GM10248 (cell line): Measurements from ENCODE around the gene RPL31.

Experiments used
- CTCF ChIA-PET: fragments of 300-600 bp; sonication (Branson Sonifier 250); formaldehyde crosslinking; extraction: SDS; loops from one replicate; lab custom pipeline; 2021; ENCODE audit warnings: antibody characterized with exemption; lab: Yijun Ruan, JAX
- POLR2A ChIA-PET: fragments of 350-650 bp; sonication (Branson Sonifier 250); formaldehyde crosslinking; extraction: SDS; loops from one replicate; lab custom pipeline; 2020; ENCODE audit warnings: antibody characterized with exemption; lab: Yijun Ruan, JAX
- DNase-seq: peaks from one replicate; pipeline ENCODE4 v3.0.0; 2012; ENCODE audit errors: extremely low spot score
- TF ChIP-seq, protein P1 (sequence below): IDR thresholded peaks from 2 replicates; pipeline ENCODE4 v1.5.1; 2012; ENCODE audit warnings: mild to moderate bottlenecking, low read depth; ENCODE audit errors: extremely low read depth, missing control alignments, control extremely low read depth

RPL31 gene

DNA sequence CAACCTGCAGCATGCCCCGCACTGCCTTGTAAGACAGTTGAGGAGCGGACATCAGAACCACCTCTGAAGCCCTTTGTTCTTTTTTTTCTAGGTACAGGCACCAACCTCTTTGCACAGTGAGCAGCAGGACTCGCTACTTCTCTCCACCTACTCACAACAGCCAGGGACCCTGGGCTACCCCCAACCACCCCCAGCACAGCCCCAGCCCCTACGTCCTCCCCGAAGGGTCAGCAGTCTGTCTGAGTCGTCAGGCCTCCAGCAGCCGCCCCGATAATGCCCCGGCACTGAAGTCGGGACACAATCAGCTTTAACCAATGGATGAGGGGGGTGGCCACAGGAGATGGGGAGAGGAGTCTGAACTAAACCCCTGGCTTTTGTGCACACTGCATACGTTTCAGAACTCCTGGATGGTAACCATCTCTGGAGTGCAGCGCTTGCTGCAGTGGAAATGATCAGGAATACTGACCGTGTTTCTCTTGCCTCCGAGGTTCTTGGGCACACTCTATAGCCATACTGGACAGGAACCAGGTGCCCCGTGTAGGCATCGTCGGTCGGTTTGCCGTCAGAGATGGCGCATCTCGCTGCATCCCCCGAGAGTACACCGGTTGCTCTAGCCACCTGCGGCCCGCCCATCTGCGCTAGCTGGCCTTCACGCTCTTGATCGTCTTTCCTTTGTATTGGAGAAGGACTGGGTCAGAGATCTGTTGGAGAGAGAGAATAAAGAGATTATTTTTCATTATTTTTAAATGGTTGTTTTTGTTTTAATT is 6.6 kb upstream of the RPL31 start:
- ChIA-PET CTCF (no interaction called here), POLR2A (interaction anchor here (0.7 kb wide), 1 partner anchor 11 kb away, joined by 3 read pairs; no protein-coding TSS in a partner anchor)
- DNase-seq, result no peak
- TF ChIP-seq, protein P1, sequence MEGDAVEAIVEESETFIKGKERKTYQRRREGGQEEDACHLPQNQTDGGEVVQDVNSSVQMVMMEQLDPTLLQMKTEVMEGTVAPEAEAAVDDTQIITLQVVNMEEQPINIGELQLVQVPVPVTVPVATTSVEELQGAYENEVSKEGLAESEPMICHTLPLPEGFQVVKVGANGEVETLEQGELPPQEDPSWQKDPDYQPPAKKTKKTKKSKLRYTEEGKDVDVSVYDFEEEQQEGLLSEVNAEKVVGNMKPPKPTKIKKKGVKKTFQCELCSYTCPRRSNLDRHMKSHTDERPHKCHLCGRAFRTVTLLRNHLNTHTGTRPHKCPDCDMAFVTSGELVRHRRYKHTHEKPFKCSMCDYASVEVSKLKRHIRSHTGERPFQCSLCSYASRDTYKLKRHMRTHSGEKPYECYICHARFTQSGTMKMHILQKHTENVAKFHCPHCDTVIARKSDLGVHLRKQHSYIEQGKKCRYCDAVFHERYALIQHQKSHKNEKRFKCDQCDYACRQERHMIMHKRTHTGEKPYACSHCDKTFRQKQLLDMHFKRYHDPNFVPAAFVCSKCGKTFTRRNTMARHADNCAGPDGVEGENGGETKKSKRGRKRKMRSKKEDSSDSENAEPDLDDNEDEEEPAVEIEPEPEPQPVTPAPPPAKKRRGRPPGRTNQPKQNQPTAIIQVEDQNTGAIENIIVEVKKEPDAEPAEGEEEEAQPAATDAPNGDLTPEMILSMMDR, result no peak

DNA sequence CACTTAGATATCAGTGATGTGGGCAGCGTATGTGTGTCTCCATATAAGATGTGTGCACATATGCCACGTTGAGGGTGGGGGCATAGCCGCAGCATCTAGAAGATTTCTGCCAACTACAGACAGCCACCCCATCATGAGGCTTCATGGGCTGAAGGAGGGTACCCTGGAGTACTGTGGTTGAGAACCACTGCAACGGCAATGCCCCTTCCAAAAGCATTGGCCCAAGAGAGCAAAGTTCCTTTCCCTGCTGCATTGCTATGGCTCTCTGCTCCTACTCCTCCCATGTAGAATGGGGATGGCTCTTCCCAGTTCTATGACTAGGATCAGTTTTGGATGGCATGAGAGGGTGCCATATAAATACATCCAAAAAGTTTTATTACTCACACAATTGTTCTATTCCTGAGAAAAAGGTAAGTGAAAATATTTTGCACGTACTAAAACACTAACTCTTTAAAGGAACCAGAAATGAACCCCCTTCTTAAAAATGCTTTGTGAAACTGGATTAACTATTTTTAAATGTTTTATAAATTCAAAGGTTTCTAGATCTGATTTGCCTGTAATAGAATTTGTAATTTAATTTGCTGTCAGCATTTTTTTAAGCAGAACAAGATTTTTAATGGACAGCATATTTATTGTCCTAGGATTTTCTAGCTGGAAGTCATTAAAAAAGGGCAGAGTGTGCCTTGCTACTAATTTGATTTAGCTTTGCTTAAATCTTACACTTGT is 4.4 kb upstream of the RPL31 start:
- TF ChIP-seq, protein P1, result no peak
- no peak for DNase-seq
- CTCF ChIA-PET, result interaction anchor here (1.3 kb wide), 1 partner anchor 11 kb away, joined by 3 read pairs; no protein-coding TSS in a partner anchor
- POLR2A ChIA-PET, result no interaction called here

- ChIA-PET POLR2A (no interaction called here), CTCF (interaction anchor here (1.3 kb wide), 1 partner anchor 11 kb away, joined by 3 read pairs; no protein-coding TSS in a partner anchor)
- TF ChIP-seq, protein P1, result no peak
- DNase-seq, result no peak
Measured at GRCh38 chr2:100998235-100998573, 3.9 kb upstream of the RPL31 start.

DNA sequence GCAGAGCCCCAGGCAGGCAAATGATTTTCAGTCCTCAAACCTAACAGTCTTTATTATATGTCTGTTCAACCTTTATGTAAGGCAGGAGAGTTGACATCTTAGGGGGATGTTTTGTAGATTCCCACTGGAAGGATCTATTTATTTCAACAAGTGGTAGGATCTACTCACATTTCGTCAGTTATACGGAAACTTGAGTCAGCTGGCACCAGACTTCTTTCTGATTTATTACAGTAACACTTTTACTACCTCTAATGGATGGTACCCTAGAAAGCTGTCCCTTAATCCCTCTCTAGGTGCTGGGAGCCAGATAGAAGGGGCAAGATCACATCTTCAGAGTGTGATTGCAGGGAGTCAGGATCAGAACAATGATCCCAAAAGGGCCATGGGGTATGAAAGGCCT is 2.1 kb upstream of the RPL31 start:
- CTCF ChIA-PET, result interaction anchor here (1.4 to 1.6 kb wide), 2 partner anchors 13 kb away, joined by 3 to 5 read pairs; no protein-coding TSS in a partner anchor
- POLR2A ChIA-PET, result no interaction called here
- DNase-seq, result no peak
- TF ChIP-seq, protein P1, result no peak

GRCh38 chr2:101002562-101003277 is 631 bp downstream of the RPL31 start:
- ChIA-PET POLR2A (interaction anchor here (0.6 to 2.8 kb wide), 6 partner anchors 9 to 260 kb away, joined by 3 to 20 read pairs (median 4); partner anchors contain the start of gene TBC1D8), CTCF (interaction anchor here (1.0 to 2.8 kb wide), 6 partner anchors 10 to 149 kb away, joined by 3 to 13 read pairs (median 4); partner anchors contain the start of gene TBC1D8)
- TF ChIP-seq, protein P1, result no peak
- DNase-seq, result no peak
